HL-60 (cell line): ENCODE measurements around the gene ETV5.

Source experiments
- CTCF ChIP-seq: IDR thresholded peaks from one replicate; pipeline ENCODE4 v1.5.1; 2011; ENCODE audit warnings: low read length, control low read depth, inconsistent platforms; ENCODE audit not compliant: insufficient read depth
- POLR2AphosphoS5 ChIP-seq: IDR thresholded peaks from 2 replicates; pipeline ENCODE4 v1.6.1; 2012; ENCODE audit warnings: low read depth
- SPI1 ChIP-seq: IDR thresholded peaks from 2 replicates; pipeline ENCODE4 v1.6.1; 2012; ENCODE audit warnings: low read depth, mild to moderate bottlenecking, borderline replicate concordance

GRCh38 chr3:186117521-186118134 is 8.7 kb upstream of the ETV5 start:
- TF ChIP-seq SPI1 (no peak), POLR2AphosphoS5 (no peak), CTCF (no peak)
